Measurements from ENCODE around the gene CFAP299.

The CFAP299 gene

DNA sequence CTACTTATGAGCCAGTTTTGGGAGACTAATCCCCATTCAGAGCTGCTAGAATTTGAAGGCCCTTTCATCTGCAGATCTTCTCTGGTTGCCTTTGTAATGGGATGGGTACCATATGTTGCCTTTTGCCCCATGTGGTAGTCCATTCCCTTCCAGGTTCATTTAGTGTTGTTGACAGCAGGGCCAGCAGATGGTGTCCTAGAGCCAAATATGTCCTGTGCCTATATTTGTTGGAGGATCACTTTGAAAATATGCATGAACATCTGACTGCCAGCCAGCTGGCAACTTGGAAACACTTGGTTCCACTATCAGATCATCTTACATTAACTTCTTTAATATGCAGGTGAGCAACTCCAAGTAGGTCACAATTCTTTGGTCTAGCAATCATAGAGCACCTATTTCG is 30.4 kb downstream of the CFAP299 start:
- TF ChIP-seq, protein P1, sequence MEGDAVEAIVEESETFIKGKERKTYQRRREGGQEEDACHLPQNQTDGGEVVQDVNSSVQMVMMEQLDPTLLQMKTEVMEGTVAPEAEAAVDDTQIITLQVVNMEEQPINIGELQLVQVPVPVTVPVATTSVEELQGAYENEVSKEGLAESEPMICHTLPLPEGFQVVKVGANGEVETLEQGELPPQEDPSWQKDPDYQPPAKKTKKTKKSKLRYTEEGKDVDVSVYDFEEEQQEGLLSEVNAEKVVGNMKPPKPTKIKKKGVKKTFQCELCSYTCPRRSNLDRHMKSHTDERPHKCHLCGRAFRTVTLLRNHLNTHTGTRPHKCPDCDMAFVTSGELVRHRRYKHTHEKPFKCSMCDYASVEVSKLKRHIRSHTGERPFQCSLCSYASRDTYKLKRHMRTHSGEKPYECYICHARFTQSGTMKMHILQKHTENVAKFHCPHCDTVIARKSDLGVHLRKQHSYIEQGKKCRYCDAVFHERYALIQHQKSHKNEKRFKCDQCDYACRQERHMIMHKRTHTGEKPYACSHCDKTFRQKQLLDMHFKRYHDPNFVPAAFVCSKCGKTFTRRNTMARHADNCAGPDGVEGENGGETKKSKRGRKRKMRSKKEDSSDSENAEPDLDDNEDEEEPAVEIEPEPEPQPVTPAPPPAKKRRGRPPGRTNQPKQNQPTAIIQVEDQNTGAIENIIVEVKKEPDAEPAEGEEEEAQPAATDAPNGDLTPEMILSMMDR (IDR thresholded peaks at IDR 0.05; ENCODE audit: insufficient read depth, missing control alignments) = peak; percentile 74
- FAIRE-seq = peak; percentile 51
- DNase-seq (ENCODE audit: insufficient read length, low spot score) = no peak

DNA sequence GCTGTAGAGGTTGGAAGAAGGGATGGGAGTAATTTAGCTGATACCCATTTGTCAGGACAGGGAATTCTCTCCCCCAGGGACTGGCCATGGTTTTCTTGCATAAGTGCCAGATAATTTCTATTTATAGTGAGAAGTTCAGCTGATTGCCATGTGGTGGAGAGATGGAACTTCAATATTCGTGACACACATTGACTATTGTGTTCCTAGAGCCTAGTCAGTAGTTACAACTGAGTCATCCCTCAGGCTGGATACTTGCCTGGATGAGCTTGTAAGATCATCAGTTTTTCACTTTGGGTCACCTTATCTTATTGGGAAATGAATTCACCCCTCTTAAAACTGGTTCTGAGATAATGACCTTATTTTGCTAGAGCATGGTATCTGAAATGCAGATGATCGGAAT is 32.2 kb downstream of the CFAP299 start:
- TF ChIP-seq, protein P1 (IDR thresholded peaks at IDR 0.05; ENCODE audit: insufficient read depth, missing control alignments) = no peak
- DNase-seq (ENCODE audit: insufficient read length, low spot score) = no peak
- FAIRE-seq = no peak

DNA sequence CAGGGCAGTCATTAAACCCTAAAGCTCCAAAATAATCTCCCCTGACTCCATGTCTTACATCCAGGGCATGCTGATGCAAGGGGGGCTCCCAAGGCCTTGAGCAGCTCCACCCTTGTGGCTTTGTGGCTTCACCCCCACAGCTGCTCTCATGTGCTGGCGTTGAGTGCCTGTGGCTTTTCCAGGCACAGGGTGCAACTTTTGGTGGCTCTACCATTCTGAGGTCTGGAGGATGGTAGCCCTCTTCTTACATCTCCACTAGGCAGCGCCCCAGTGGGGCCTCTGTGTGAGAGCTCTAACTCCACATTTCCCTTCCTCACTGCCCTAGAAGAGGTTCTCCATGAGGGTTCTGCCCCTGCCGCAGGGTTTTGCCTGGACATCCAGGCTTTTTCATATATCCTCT is 35.1 kb downstream of the CFAP299 start:
- TF ChIP-seq, protein P1 (IDR thresholded peaks at IDR 0.05; ENCODE audit: insufficient read depth, missing control alignments) = no peak
- DNase-seq (ENCODE audit: insufficient read length, low spot score) = no peak
- no peak for FAIRE-seq

DNA sequence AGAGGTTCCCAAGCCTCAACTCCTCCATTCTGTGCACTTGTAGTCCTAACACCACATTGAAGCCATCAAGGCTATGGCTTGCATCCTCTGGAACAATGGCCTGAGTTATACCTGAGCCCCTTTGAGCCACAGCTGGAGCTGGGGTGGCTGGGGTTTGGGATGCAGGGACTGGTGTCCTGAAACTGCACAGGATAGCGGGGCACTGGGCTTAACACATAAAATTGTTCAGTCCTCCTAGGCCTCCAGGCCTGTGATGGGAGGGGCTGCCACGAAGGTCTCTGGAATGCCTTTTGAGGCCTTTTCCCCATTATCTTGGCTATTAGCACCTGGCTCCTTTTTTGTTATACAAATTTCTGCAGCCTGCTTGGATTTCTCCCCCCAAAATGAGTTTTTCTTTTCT is 35.5 kb downstream of the CFAP299 start:
- no peak for FAIRE-seq
- TF ChIP-seq, protein P1 (IDR thresholded peaks at IDR 0.05; ENCODE audit: insufficient read depth, missing control alignments) = no peak

DNA sequence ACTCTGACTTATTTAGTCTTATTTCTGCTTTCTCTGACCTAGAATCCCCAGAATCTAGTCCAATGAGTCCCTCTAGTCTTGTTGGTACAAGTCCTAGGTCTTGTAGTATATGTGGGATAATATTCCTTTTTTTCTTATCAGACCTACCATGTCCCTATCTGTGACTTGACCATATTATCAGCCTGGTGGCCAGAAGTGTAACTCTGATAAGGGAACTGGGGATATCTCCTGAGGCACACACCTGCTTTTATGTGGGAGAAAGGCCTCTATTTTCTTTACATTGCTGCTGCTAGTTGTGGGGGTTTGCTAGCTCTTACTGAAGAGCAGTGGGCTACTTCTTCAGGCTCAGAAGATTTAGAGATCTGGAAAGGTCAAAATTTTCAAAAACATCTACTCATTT is 38.6 kb downstream of the CFAP299 start:
- DNase-seq (ENCODE audit: insufficient read length, low spot score) = no peak
- FAIRE-seq = no peak
- TF ChIP-seq, protein P1 (IDR thresholded peaks at IDR 0.05; ENCODE audit: insufficient read depth, missing control alignments) = no peak

More for the DNA sequence above, 35.5 kb downstream of the CFAP299 start:
- DNase-seq (ENCODE audit: insufficient read length, low spot score) = no peak

DNA sequence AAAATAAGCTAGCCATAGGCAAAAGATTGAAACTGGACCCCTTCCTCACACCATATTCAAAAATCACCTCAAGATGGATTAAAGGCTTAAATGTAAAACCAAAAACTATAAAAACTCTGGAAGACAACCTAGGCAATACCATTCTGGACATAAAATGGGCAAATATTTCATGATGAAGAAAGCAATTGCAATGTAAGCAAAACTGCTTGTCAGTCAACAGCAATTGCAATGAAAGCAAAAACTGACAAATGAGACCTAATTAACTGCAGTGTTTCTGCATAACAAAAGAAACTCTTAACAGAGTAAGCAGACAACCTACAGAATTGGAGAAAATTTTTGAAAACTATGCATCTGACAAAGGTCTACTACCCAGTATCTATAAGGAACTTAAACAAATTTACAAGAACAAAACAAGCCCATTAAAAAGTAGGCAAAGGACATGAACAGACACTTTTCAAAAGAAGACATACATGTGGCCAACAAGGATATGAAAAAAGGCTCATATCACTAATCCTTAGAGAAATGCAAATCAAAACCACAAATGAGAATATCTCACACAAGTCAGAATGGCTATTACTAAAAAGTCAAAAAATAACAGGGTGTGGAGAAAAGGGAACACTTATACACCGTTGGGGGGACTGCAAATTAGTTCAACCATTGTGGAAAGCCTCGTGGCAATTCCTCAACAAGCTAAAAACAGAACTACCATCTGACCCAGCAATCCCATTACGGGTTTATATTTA is 46.7 kb downstream of the CFAP299 start:
- TF ChIP-seq, protein P1 (IDR thresholded peaks at IDR 0.05; ENCODE audit: insufficient read depth, missing control alignments) = no peak
- FAIRE-seq = no peak
- no peak for DNase-seq (ENCODE audit: insufficient read length, low spot score)

Data from D721Med (cell line).